GM18499 (cell line): ENCODE results near the gene GALP.
"Not testable (repeated sequence)": the region's sequence is repeated elsewhere in the genome, so short reads cannot be mapped to it uniquely, and the experiment has no call there.

ENCODE experiments used
- ATAC-seq: cut with Tn5 transposase; IDR thresholded peaks from one replicate; pipeline ENCODE4 v1.9.1; 2021; ENCODE audit warnings: moderate number of reproducible peaks; ENCODE audit not compliant: insufficient read depth, unreplicated experiment

The GALP gene

DNA sequence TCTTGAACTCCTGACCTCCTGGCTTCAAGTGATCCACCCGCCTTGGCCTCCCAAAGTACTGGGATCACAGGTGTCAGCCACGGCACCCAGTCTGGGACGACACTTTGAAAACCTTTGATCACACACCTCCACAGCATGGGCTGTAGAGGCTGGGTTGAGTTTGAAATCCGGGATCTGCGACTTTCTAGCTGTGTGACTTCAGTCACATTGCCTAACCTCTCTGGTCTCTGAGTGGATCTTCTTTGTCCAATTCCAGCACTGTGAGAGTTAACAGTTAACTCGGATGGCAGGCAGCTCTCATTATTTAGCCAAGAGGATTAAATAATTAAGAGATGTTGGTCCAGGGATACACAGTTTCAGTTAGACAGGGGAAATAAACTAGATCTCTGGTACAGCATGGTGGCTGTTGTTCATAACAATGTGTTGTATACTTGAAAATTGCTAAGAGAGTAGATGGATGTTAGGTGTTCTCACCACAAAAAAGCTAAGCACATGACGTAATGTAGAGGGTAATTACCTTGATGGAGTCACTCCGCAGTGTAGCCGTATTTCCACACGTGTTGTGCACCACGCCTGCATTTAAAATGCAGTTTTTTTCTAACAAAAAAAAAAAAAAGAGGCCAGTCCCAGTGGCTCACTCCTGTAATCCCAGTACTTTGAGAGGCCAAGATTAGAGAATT is 1.9 kb downstream of the GALP start:
- no peak for ATAC-seq

DNA sequence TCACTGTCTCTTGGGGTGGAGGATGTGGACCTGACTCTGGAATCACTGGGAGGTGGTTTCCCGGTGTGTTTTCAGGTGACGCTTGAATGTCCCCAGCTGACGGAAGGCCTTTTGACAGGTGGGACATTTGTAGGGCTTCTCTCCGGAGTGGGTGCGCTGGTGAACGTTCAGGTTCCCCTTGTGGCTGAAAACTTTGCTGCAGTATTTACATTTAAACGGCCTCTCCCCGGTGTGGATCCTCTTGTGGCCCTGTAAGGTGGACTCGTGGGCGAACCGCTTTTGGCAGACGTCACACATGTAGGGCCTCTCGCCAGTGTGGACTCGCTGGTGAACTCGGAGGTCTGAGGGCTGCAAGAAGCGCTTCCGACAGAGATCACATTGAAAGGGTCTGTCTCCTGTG is 14.0 kb downstream of the GALP start:
- no peak for ATAC-seq

- ATAC-seq, result no peak
These were observed 15.3 kb downstream of the GALP start for GRCh38 chr19:56191115-56191514.

- no peak for ATAC-seq
These were observed 15.9 kb downstream of the GALP start for GRCh38 chr19:56191711-56192110.

- ATAC-seq, result no peak
These were observed 18.3 kb downstream of the GALP start for GRCh38 chr19:56193981-56194640.

- ATAC-seq, result not testable (repeated sequence)
These were observed 21.8 kb downstream of the GALP start, which contains the start of gene ZSCAN5B for GRCh38 chr19:56197646-56198045. TSS of gene ZSCAN5B (minus strand) at chr19:56197783. CDS start at chr19:56193052, 4,731 bp downstream.

DNA sequence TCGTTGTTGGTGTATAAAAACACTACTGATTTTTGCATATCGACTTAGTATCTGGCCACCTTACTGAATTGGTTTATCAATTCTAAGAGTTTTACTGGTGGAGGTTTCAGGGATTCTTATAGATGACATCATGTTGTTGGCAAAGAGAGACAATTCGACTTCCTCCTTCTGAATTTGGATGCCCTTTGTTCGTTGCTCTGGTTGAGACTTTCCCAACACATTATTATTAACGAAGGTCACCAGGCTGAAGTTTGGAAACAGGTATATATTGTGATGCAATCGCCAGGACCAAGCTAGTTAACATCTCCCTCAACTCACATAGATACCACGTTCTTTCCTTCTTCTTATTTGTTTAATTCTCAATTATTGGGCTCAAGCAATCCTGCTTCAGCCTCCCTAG is 23.9 kb downstream of the GALP start:
- no peak for ATAC-seq

- ATAC-seq, result no peak
These were observed 26.2 kb downstream of the GALP start, which contains the start of gene ZSCAN5C for GRCh38 chr19:56201973-56202372. TSS of gene ZSCAN5C (plus strand) at chr19:56202273. CDS start at chr19:56205914, 3,641 bp downstream.

GRCh38 chr19:56207581-56207980 is 31.8 kb downstream of the GALP start:
- not testable (repeated sequence) for ATAC-seq

GRCh38 chr19:56209091-56209490 is 33.3 kb downstream of the GALP start:
- ATAC-seq, result no peak

GRCh38 chr19:56210036-56210435 is 34.2 kb downstream of the GALP start:
- not testable (repeated sequence) for ATAC-seq

DNA sequence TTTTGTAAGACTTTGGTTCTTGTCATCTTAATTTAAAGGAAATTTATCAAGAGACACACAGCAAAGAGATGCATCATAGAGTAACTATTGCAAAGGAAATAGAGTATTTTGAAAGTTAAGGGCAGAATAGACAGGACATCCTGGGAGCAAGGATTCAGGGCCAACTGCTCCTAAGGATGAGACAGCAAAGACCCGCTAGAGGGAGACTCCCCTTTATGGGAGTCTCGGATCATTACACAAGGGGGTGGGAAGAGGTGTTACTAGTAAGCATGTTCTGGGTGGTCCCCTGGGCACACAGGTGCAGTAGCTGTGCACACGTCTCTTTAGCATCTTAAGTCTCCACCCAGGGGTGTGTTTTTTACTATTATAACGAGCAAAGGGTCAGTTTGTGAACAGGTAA is 35.9 kb downstream of the GALP start:
- no peak for ATAC-seq

- no peak for ATAC-seq
These were observed 41.5 kb downstream of the GALP start for GRCh38 chr19:56217039-56217949.

GRCh38 chr19:56218961-56219360 is 43.2 kb downstream of the GALP start:
- ATAC-seq, result no peak

DNA sequence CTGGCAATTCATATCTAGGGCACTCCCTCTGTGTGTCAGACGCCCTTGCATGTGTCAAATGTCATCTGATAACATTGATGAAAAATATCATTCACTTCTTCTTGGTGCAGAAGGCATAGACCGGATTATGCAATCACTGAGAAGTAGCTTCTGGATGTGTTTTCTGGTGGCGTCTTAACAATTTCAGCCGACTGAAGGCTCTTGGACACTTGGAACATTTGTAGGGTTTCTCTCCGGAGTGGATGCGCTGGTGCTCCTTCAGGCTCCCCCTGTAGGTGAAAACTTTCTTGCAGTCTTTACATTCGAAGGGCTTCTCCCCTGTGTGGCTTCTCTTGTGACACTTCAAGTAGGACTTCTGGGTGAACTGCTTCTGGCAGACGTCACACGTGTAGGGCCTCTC is 45.6 kb downstream of the GALP start:
- not testable (repeated sequence) for ATAC-seq

DNA sequence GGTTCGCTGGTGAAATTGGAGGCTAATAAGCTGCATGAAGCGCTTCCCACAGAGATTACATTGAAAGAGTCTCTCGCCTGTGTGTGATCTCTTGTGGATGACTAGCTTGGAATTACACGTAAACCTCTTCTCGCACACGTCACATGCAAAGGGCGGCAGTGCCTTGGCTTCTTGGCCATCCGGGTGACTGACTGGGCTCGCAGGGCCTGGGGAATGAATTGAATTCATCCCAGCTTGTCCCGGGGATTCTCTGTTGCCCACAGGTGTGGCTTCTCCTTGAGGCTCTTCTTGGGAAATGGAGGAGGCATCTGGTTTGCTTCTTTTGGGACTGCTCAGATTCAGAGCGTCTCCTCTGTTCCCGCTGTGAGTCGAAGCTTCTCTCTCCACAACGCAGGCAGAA is 46.0 kb downstream of the GALP start:
- no peak for ATAC-seq

GRCh38 chr19:56222901-56223300 is 47.1 kb downstream of the GALP start:
- ATAC-seq, result no peak

DNA sequence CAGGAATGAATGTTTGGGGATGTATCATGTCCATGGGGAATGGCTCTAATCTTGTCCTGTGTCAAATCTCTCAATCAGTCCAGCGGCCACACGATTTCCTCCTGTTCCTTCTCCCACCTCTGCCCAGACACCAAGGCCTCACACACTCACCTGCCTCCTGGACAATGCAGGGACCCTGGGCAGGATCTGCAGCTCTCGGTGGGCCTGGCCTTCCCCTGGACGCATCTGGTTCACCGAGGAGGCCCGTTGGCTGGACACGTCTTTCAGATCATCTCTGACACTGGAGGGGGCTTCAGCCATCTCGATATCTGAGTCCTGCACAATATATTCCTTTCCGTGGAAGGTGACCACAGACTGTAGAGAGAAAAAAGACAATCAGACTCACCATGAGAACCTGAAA is 47.7 kb downstream of the GALP start:
- no peak for ATAC-seq
